ENCODE data around the gene SUSD6. TPM values are rescaled to one million over a fixed set of nuclear protein-coding genes. Genes with fewer than 3 reads are reported as not detected.
A peak's percentile ranks its signal among the peaks of the same experiment; 100 is the strongest.
"Not testable (repeated sequence)": the region's sequence is repeated elsewhere in the genome, so short reads cannot be mapped to it uniquely, and the experiment has no call there.

SUSD6 gene
- total RNA-seq, 1 experiment from 2014 or later: 44.7 TPM

DNA sequence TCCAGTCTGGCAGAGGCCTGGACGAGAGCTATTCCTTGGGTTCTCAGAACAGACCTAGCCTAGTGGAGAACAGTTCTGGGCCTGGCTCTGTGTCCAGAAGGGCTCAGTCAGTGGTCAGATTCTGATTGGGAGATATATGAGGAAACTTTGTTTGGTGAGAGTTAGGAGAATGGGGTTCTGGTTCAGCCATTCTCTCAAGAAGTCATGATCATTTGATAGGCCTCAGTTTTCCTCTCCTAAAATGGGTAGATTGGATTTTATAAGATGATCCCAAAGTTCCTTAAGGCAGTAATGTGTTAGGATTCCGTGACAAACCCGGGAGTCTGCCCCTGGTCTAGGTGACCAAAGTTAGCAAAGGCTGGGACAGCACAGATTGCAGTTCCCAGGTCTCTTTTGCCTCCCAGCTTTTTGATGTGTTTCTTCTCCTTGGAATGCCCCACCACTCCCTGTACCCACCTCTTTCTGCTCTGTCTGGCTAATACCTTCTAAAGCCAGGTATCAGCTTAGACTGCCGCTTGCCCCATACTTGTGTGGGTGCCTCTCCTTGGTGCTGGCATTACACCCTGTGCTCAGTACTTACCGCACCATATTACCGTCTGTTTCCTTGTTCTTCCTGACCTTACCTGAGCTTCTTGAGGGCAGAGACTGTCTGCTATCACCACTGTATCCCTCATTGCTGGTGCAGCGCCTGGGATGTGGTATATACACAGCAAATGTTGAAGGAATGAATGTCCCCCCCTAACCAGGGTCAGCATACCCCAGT, 25.5 kb downstream of the SUSD6 start:
- no TSS peak for BruUV-seq (replicated peaks)
- Mint-ChIP-seq H3K27me3 (ENCODE audit: unreplicated experiment) (no peaks in the 10 kb centered on the region), H3K36me3 (ENCODE audit: insufficient read depth, unreplicated experiment) (peaks cover 9% of the 10 kb centered on the region), H3K4me3 (ENCODE audit: low read depth, unreplicated experiment) (no peak overlapping the region), H3K9me3 (ENCODE audit: low read depth, unreplicated experiment) (peaks cover 4% of the 10 kb centered on the region), H3K27ac (ENCODE audit: unreplicated experiment) (peak overlapping the region; percentile 55), H3K4me1 (ENCODE audit: low read depth, unreplicated experiment) (peaks cover 66% of the 10 kb centered on the region)
- intact Hi-C loops (cut with micrococcal nuclease; ENCODE audit: unreplicated experiment): no loop called here
- no peak for DNase-seq
- TF ChIP-seq, protein P1, sequence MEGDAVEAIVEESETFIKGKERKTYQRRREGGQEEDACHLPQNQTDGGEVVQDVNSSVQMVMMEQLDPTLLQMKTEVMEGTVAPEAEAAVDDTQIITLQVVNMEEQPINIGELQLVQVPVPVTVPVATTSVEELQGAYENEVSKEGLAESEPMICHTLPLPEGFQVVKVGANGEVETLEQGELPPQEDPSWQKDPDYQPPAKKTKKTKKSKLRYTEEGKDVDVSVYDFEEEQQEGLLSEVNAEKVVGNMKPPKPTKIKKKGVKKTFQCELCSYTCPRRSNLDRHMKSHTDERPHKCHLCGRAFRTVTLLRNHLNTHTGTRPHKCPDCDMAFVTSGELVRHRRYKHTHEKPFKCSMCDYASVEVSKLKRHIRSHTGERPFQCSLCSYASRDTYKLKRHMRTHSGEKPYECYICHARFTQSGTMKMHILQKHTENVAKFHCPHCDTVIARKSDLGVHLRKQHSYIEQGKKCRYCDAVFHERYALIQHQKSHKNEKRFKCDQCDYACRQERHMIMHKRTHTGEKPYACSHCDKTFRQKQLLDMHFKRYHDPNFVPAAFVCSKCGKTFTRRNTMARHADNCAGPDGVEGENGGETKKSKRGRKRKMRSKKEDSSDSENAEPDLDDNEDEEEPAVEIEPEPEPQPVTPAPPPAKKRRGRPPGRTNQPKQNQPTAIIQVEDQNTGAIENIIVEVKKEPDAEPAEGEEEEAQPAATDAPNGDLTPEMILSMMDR (IDR thresholded peaks at IDR 0.05; ENCODE audit: unreplicated experiment): no peak
- CTCF ChIA-PET: interaction anchor here (0.8 to 1.0 kb wide), 2 partner anchors 13 to 62 kb away, joined by 3 to 4 read pairs; no protein-coding TSS in a partner anchor

DNA sequence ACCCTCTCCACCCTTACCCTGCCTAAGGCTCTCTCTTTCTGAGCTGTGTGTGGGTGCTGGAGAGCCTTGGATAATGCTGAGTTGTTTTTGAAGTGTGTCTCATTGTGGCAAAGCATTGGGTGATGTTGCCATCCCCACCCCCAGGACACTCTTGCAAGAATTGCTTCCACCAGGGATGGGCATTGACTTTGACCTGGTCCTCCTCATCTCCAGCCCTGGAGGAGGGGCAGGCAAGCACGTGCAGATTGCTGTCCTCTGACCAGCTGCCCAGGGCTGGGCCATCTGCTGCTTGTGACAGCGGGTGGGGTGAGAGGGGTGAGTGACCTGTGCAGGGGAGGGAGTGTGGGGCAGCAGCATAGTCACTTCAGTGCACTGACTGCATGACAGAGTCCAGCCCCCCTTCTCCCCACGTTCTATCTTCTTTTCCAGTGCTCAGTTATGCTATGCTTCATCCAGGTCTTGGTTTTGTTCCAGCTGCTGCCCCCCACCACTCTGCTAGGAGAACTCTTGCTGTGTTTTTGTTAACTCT, 26.2 kb downstream of the SUSD6 start:
- peaks cover 4% of the 10 kb centered on the region for H3K9me3 Mint-ChIP-seq (ENCODE audit: low read depth, unreplicated experiment)
- DNase-seq: no peak
- intact Hi-C loops (cut with micrococcal nuclease; ENCODE audit: unreplicated experiment): no loop called here
- no TSS peak for BruUV-seq (replicated peaks)
- CTCF ChIA-PET: interaction anchor here (0.8 to 1.0 kb wide), 2 partner anchors 14 to 61 kb away, joined by 3 to 4 read pairs; no protein-coding TSS in a partner anchor
- peak overlapping the region; percentile 55 for H3K27ac Mint-ChIP-seq (ENCODE audit: unreplicated experiment)
- no peaks in the 10 kb centered on the region for H3K27me3 Mint-ChIP-seq (ENCODE audit: unreplicated experiment)
- H3K4me1 Mint-ChIP-seq (ENCODE audit: low read depth, unreplicated experiment): peaks cover 71% of the 10 kb centered on the region
- peaks cover 14% of the 10 kb centered on the region for H3K36me3 Mint-ChIP-seq (ENCODE audit: insufficient read depth, unreplicated experiment)
- TF ChIP-seq, protein P1 (IDR thresholded peaks at IDR 0.05; ENCODE audit: unreplicated experiment): no peak
- H3K4me3 Mint-ChIP-seq (ENCODE audit: low read depth, unreplicated experiment): no peak overlapping the region

DNA sequence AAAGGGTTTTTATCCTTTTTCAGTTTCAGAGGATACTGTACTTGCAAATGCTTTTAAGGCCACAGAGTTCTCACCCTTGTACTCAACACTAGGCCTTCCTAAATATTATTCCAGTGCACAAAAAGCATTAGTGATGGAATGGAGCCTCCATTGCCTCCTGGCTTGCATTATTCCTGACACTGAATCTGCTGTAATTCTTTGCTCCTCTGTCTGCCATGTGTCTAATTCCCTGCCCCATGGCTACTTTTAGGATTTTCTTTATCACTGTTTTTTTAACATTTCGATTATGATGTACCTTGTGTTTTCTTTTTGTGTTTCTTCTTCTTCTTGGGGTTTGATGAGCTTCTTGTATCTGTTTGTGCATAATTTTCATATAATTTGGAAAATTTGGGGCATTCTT, 29.5 kb downstream of the SUSD6 start:
- DNase-seq: no peak
- CTCF ChIA-PET: no interaction called here
- Mint-ChIP-seq H3K4me3 (ENCODE audit: low read depth, unreplicated experiment) (no peak overlapping the region), H3K27ac (ENCODE audit: unreplicated experiment) (peak overlapping the region; percentile 63), H3K9me3 (ENCODE audit: low read depth, unreplicated experiment) (peaks cover 4% of the 10 kb centered on the region), H3K27me3 (ENCODE audit: unreplicated experiment) (no peaks in the 10 kb centered on the region), H3K4me1 (ENCODE audit: low read depth, unreplicated experiment) (peaks cover 70% of the 10 kb centered on the region), H3K36me3 (ENCODE audit: insufficient read depth, unreplicated experiment) (peaks cover 32% of the 10 kb centered on the region)
- BruUV-seq (replicated peaks): no TSS peak
- intact Hi-C loops (cut with micrococcal nuclease; ENCODE audit: unreplicated experiment): no loop called here
- TF ChIP-seq, protein P1 (IDR thresholded peaks at IDR 0.05; ENCODE audit: unreplicated experiment): no peak

DNA sequence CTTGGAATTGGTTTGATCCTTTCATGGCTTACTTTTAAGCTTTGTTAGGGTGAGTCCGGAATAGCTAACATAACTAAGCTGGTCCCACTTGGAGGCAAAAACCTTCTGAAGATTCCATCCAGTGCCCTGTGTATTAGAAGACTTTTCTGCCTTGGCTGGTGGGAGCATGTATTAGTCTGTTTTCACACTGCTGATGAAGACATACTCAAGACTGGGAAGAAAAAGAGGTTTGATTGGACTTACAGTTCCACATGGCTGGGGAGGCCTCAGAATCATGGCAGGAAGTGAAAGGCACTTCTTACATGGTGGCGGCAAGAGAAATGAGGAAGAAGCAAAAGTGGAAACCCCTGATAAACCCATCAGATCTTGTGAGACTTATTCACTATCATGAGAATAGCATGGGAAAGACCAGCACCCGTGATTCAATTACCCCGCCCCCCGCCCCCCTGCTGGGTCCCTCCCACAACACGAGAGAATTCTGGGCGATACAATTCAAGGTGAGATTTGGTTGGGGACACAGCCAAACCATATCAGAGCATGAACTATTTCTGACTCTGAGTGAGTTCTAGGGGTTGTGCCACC, 30.9 kb downstream of the SUSD6 start:
- H3K27me3 Mint-ChIP-seq (ENCODE audit: unreplicated experiment); CTCF ChIA-PET; H3K9me3 Mint-ChIP-seq (ENCODE audit: low read depth, unreplicated experiment); DNase-seq; H3K4me3 Mint-ChIP-seq (ENCODE audit: low read depth, unreplicated experiment); BruUV-seq (replicated peaks): not testable (repeated sequence)
- H3K36me3 Mint-ChIP-seq (ENCODE audit: insufficient read depth, unreplicated experiment): peaks cover 32% of the 10 kb centered on the region
- intact Hi-C loops (cut with micrococcal nuclease; ENCODE audit: unreplicated experiment): loop anchor here (2.0 kb wide), 1 partner anchor 22 kb away; no protein-coding TSS in a partner anchor
- H3K4me1 Mint-ChIP-seq (ENCODE audit: low read depth, unreplicated experiment): peaks cover 62% of the 10 kb centered on the region
- peak overlapping the region; percentile 54 for H3K27ac Mint-ChIP-seq (ENCODE audit: unreplicated experiment)
